Mucosa of descending colon (tissue), 3 donors: ENCODE results near the gene TMEM114. TPM values are rescaled to one million over a fixed set of nuclear protein-coding genes. Genes with fewer than 3 reads are reported as not detected.

ENCODE experiments used
- ATAC-seq: fragments of 200-7000 bp; cut with Tn5 transposase; one replicate; pipeline ENCODE4 v1.9.1; 2020; ENCODE audit warnings: mild to moderate bottlenecking, moderate library complexity
- DNase-seq, 3 donors: peaks; one replicate each; pipeline ENCODE4 v3.0.0-alpha.2; 2020
- H3K36me3 ChIP-seq: fragments of 200-600 bp; one replicate; pipeline ENCODE4 v1.8.0; 2021; ENCODE audit warnings: low read depth, mild to moderate bottlenecking
- H3K4me1 ChIP-seq: fragments of 200-600 bp; one replicate; pipeline ENCODE4 v1.8.0; 2021; ENCODE audit warnings: low read depth, mild to moderate bottlenecking
- H3K4me3 ChIP-seq: fragments of 200-600 bp; one replicate; pipeline ENCODE4 v1.8.0; 2021; ENCODE audit warnings: mild to moderate bottlenecking
- H3K9me3 ChIP-seq: fragments of 200-600 bp; one replicate; pipeline ENCODE4 v1.8.0; 2021; ENCODE audit warnings: mild to moderate bottlenecking
- intact Hi-C, 2 donors: fragments of 100-400 bp; cut with DNase I in 1 of 2; cut with micrococcal nuclease in 1 of 2; formaldehyde crosslinking; loops; one replicate each; pipeline versions ENCODE4 v1.11.0 to v1.11.1; 2022; cut with DNase I, micrococcal nuclease
- total RNA-seq, 3 donors: library from RNA; stranded (reverse); fragmentation: NEBNext Ultra II Directional in 2 of 3; extraction: Animal tissue kit (Norgen Biotek cat#: 25700) in 2 of 3; gene quantifications; one replicate each; pipeline versions ENCODE4 v1.2.1 to v1.2.4, GENCODE V29; 2021 to 2023
- TF ChIP-seq, protein P1 (sequence below): fragments of 200-600 bp; IDR thresholded peaks from one replicate; pipeline ENCODE4 v1.8.0; 2022; ENCODE audit warnings: antibody characterized with exemption, mild to moderate bottlenecking
- donor health status: DM: no; HTN: no; CAD: no; lungs with moderate emphysema.
- donor health status: DM: no; HTN: no; CAD: no.
- donor health status: DM: no; HTN: yes; CAD: no.

TMEM114 gene
- total RNA-seq, 3 donors from 2014 or later: 0.60 TPM; not detected in 2

DNA sequence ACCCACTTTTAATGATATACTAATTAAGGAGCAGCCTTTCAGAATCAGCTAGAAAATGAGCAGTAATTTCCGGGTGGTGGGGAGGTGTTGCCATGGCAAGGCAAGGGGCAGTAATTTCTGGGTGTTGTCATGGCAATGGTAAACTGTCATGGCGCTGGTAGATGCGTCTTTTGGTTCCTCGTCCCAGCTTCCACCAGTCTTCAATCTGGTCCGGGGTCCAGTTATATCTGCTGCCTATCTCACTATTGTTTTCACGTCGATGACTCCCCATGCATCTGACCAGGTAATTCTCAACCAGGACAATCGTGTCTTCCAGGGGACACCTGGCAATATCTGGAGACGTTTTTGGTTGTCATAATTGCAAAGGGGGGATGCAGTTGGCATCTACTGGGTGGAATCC lies 34.9 kb downstream of the TMEM114 start:
- no peaks in the 10 kb centered on the region for H3K4me1 ChIP-seq
- H3K9me3 ChIP-seq: no peaks in the 10 kb centered on the region
- intact Hi-C loops: no loop called here
- H3K4me3 ChIP-seq: no peak overlapping the region
- no peaks in the 10 kb centered on the region for H3K36me3 ChIP-seq
- DNase-seq (no peak), ATAC-seq (no peak)
- TF ChIP-seq, protein P1, sequence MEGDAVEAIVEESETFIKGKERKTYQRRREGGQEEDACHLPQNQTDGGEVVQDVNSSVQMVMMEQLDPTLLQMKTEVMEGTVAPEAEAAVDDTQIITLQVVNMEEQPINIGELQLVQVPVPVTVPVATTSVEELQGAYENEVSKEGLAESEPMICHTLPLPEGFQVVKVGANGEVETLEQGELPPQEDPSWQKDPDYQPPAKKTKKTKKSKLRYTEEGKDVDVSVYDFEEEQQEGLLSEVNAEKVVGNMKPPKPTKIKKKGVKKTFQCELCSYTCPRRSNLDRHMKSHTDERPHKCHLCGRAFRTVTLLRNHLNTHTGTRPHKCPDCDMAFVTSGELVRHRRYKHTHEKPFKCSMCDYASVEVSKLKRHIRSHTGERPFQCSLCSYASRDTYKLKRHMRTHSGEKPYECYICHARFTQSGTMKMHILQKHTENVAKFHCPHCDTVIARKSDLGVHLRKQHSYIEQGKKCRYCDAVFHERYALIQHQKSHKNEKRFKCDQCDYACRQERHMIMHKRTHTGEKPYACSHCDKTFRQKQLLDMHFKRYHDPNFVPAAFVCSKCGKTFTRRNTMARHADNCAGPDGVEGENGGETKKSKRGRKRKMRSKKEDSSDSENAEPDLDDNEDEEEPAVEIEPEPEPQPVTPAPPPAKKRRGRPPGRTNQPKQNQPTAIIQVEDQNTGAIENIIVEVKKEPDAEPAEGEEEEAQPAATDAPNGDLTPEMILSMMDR: no peak

DNA sequence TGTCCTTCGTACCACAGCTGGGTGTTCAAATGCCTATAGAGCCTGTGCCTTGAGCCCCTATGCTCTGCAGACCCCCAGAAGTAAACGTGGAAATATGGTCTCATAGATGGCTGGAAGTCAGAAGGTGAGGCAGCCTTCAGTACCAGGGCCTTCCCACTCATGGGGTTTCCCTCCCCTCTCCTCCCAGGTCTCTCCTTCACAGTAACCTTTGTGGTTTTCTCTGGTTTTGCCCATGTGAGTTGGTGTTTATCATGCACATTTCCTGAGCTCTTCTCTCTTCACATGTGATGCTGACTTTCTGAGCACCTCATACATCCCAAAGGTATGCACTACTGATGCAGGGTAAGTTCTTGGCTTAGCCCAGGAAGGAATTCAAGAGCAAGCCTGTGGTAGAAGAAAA lies 35.4 kb downstream of the TMEM114 start:
- H3K4me1 ChIP-seq: no peaks in the 10 kb centered on the region
- TF ChIP-seq, protein P1: no peak
- intact Hi-C loops: no loop called here
- no peak for DNase-seq
- no peaks in the 10 kb centered on the region for H3K36me3 ChIP-seq
- H3K9me3 ChIP-seq: no peaks in the 10 kb centered on the region
- ATAC-seq: no peak
- H3K4me3 ChIP-seq: no peak overlapping the region

DNA sequence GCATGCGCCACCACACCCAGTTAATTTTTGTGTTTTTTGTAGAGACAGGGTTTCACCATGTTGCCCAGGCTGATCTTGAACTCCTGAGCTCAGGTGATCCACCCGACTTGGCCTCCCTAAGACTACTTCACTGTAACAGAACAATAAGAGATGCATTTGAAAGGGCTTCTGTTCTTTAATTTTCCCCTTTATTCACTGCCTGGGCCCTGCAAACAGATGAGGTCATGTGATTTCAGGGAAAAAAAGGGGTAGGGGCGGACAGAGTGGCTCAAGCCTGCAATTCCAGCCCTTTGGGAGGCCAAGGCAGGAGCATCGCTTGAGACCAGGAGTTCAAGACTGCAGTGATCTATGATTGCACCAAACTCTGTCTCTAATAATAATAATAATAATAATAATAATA lies 36.3 kb downstream of the TMEM114 start:
- no peak for DNase-seq
- no peak for ATAC-seq
- TF ChIP-seq, protein P1: no peak
- H3K4me1 ChIP-seq: no peaks in the 10 kb centered on the region
- no peaks in the 10 kb centered on the region for H3K9me3 ChIP-seq
- no peaks in the 10 kb centered on the region for H3K36me3 ChIP-seq
- intact Hi-C loops: no loop called here
- H3K4me3 ChIP-seq: no peak overlapping the region

DNA sequence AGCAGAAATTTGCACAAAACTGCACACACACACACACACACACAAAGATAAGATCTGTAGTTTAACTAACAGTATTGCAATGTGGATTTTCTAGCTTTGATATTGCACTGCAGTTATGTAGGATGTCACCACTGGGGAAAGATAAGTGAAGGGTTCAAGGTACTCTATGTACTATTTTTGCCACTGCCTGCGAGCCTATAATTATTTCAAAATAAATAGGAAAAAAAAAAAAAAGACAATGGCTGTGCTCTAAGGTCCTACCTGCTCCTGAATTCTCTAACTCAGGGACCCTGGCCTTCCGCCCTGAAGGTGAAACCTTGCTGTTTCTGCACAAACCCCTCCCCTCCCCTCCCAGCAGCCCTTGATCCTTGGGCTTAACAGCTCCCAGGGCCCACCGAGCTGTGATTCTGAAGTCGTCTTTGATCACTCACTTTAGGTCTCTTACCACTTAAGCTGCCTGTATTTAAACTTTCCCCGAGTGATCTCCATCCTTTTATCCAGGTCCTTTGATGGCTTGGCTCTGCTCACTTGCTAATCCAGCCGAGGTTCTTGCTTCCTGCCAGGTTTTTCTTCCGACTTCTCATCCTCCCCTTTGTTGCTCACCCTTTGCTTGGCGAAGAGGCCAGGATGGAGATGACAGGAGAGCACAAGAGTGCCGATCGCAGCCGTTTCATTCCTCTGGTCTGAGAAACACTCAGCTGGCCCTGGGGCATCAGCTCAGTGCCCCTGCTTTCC lies 37.7 kb downstream of the TMEM114 start:
- intact Hi-C loops: no loop called here
- Histone ChIP-seq H3K9me3 (no peaks in the 10 kb centered on the region), H3K4me3 (no peak overlapping the region), H3K4me1 (peaks cover 11% of the 10 kb centered on the region), H3K36me3 (no peaks in the 10 kb centered on the region)
- TF ChIP-seq, protein P1: no peak
- DNase-seq (no peak), ATAC-seq (no peak)

DNA sequence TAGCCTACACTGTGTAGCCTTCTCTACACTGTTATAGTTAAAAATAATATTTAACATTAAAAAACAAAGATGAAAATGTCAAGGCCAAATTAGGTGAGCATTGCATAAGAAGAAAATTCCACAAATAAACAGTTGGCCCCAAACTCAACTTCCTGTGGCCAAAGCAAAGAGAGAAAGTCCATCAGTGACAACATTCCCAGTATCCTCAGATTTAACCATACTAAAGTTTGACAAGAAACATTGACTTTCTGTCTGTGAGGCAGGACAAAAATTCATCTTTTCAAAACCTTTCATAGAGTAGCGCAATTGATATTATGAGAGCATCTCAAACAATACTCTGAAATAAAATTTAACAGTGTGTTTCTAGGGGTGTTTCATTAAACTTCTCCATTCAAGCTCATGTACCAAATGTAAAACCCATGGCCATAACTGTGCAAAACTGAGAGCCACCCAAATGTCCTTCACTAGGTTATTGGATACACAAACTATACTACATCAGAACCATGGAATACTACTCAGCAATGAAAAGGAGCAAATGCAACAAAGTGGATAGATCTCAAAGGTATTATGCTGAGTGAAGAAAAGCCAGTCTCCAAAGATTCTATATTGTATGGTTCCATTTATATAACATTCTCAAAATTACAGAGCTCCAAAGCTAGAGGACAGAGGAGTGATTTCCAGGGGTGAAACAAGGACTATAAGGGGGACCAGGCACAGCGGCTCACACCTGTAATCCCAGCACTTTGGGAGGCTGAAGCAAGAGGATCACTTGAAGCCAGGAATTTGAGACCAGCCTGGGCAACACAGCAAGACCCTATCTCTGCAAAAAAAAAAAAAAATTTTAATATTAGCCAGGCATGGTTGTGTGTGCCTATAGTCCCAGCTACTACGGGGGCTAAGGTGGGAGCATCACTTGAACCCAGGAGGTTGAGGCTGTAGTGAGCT lies 38.7 kb downstream of the TMEM114 start:
- H3K4me3 ChIP-seq: no peak overlapping the region
- no peaks in the 10 kb centered on the region for H3K36me3 ChIP-seq
- no peaks in the 10 kb centered on the region for H3K9me3 ChIP-seq
- intact Hi-C loops: no loop called here
- TF ChIP-seq, protein P1: no peak
- DNase-seq (no peak), ATAC-seq (no peak)
- peaks cover 14% of the 10 kb centered on the region for H3K4me1 ChIP-seq
